Neural cell (in vitro differentiated cells): Measurements from ENCODE around the gene ERC2. TPM values are rescaled to one million over a fixed set of nuclear protein-coding genes. Genes with fewer than 3 reads are reported as not detected.

Experiments
- H2AFZ ChIP-seq: fragments of 200-600, 300-800 bp; sonication (generic), shearing (Covaris generic); 2 replicates; pipeline ENCODE4 v1.6.0; 2014; ENCODE audit warnings: low read depth, mild to moderate bottlenecking, antibody characterized with exemption, low read length, moderate library complexity
- H3F3A ChIP-seq: fragments of 200-600 bp; shearing (Covaris generic); 2 replicates; pipeline ENCODE4 v1.6.1; 2016; ENCODE audit warnings: mild to moderate bottlenecking, moderate library complexity, mixed read lengths, antibody characterized with exemption, low read length; ENCODE audit not compliant: insufficient read depth, poor library complexity, severe bottlenecking
- H3K27ac ChIP-seq: fragments of 200-600, 300-800 bp; sonication (generic), shearing (Covaris generic); 2 replicates; pipeline ENCODE4 v1.5.1; 2014; ENCODE audit warnings: mild to moderate bottlenecking, low read length, moderate library complexity
- H3K27me3 ChIP-seq: fragments of 300-800, 200-600 bp; sonication (generic), shearing (Covaris generic); 2 replicates; pipeline ENCODE4 v1.6.0; 2014; ENCODE audit warnings: mild to moderate bottlenecking, low read depth, low read length, moderate library complexity; ENCODE audit not compliant: insufficient read depth
- H3K36me3 ChIP-seq: fragments of 300-800, 200-600 bp; sonication (generic), shearing (Covaris generic); 2 replicates; pipeline ENCODE4 v1.5.1; 2014; ENCODE audit warnings: mild to moderate bottlenecking, antibody characterized with exemption, low read length, moderate library complexity; ENCODE audit not compliant: insufficient read depth
- H3K4me2 ChIP-seq: fragments of 300-800, 200-600 bp; sonication (generic), shearing (Covaris generic); 2 replicates; pipeline ENCODE4 v1.6.0; 2014; ENCODE audit warnings: mild to moderate bottlenecking, low read length
- H3K4me3 ChIP-seq: fragments of 300-800, 200-600 bp; sonication (generic), shearing (Covaris generic); 2 replicates; pipeline ENCODE4 v1.5.1; 2014; ENCODE audit warnings: mild to moderate bottlenecking, low read length, moderate library complexity
- H3K79me2 ChIP-seq: fragments of 200-600 bp; shearing (Covaris generic); replicated peaks from 2 replicates; pipeline ENCODE4 v1.6.0; 2014; ENCODE audit warnings: mild to moderate bottlenecking, low read length, moderate library complexity; ENCODE audit not compliant: insufficient read depth
- H3K9ac ChIP-seq: fragments of 300-800, 200-600 bp; sonication (generic), shearing (Covaris generic); 2 replicates; pipeline ENCODE4 v1.6.1; 2016; ENCODE audit warnings: mild to moderate bottlenecking, low read length, mixed read lengths
- H3K9me2 ChIP-seq: fragments of 200-600 bp; shearing (Covaris generic); 2 replicates; pipeline ENCODE4 v1.6.1; 2016; ENCODE audit warnings: mild to moderate bottlenecking, low read length, mixed read lengths; ENCODE audit not compliant: insufficient read depth
- H3K9me3 ChIP-seq: fragments of 200-600, 300-800 bp; sonication (generic), shearing (Covaris generic); 2 replicates; pipeline ENCODE4 v1.6.1; 2016; ENCODE audit warnings: mild to moderate bottlenecking, mixed run types, low read length, moderate library complexity, mixed read lengths
- H4K20me1 ChIP-seq: fragments of 200-600 bp; shearing (Covaris generic); 2 replicates; pipeline ENCODE4 v1.6.1; 2016; ENCODE audit warnings: mild to moderate bottlenecking, mixed run types; ENCODE audit not compliant: insufficient read depth
- EP300 ChIP-seq: fragments of 450-650 bp; conservative IDR thresholded peaks from 2 replicates; pipeline ENCODE4 v1.6.1; 2014; ENCODE audit warnings: antibody characterized with exemption, mild to moderate bottlenecking, moderate library complexity; ENCODE audit not compliant: poor library complexity, severe bottlenecking
- EZH2 ChIP-seq: fragments of 200-600, 300-800 bp; shearing (Covaris generic), sonication (generic); IDR thresholded peaks from 2 replicates; pipeline ENCODE4 v1.6.1; 2014; ENCODE audit warnings: antibody characterized with exemption, low read length, borderline replicate concordance, mild to moderate bottlenecking; ENCODE audit not compliant: insufficient read depth, poor library complexity, severe bottlenecking
- MXI1 ChIP-seq: fragments of 450-650 bp; conservative IDR thresholded peaks from 2 replicates; pipeline ENCODE4 v1.6.1; 2014; ENCODE audit warnings: antibody characterized with exemption, mild to moderate bottlenecking; ENCODE audit not compliant: poor library complexity, severe bottlenecking
- POLR2AphosphoS5 ChIP-seq: IDR thresholded peaks from 2 replicates; pipeline ENCODE4 v1.6.1; 2012
- RAD21 ChIP-seq: fragments of 450-650 bp; conservative IDR thresholded peaks from 2 replicates; pipeline ENCODE4 v1.6.1; 2014; ENCODE audit warnings: antibody characterized with exemption, mild to moderate bottlenecking, moderate library complexity
- SMC3 ChIP-seq: fragments of 450-650 bp; conservative IDR thresholded peaks from 2 replicates; pipeline ENCODE4 v1.6.1; 2014; ENCODE audit warnings: antibody characterized with exemption, mild to moderate bottlenecking, moderate library complexity; ENCODE audit not compliant: poor library complexity
- TAF1 ChIP-seq: IDR thresholded peaks from 2 replicates; pipeline ENCODE4 v1.6.1; 2012; ENCODE audit warnings: low read depth
- polyA plus RNA-seq: library from polyadenylated mRNA; depleted of rRNA; stranded (reverse); fragments of >200 nt; gene quantifications from 2 replicates; pipeline ENCODE4 v1.2.3, GENCODE V29; 2014
- TF ChIP-seq, protein P1 (sequence below): IDR thresholded peaks from 2 replicates; pipeline ENCODE4 v1.6.1; 2012; ENCODE audit warnings: borderline replicate concordance
- TF ChIP-seq, protein P2 (sequence below): fragments of 450-650 bp; IDR thresholded peaks from 2 replicates; pipeline ENCODE4 v1.5.1; 2014; ENCODE audit warnings: antibody characterized with exemption, mild to moderate bottlenecking, moderate library complexity; ENCODE audit not compliant: poor library complexity, severe bottlenecking

The ERC2 gene
- polyA plus RNA-seq, 1 donor from 2014 or later: 60.4 TPM

DNA sequence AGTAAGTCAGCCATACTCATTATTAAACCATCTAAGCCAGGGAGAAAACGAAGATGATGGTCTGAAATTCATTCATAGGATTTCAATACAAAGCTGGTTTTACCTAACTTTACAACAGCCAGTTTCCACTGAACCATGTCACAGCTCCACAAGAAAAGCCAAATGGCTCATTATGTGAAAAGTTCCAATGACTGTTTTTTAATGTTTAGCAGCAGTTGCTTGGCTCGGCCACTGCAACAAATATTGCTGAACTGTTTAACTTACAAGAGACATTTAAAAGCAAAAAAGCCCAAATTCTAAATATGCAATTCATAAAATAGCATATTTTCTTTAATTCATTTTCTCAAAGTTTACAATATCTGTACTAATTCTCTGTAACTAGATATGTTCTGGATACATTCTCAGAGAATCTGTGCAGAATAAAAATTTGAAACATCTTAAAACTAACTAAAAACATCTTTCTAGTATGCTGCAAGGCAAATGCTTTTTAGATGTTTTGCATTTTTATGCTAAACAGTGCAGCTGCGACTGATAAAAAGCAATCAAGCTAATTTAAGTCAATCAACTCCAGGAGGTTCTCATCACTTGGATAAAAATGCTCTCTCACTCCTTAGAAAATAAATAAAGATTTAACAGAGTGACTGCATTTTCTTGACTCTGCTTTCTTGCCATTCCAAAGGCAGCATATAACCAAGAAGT lies 356.5 kb downstream of the ERC2 start:
- no peaks in the 10 kb centered on the region for H3F3A ChIP-seq
- H3K36me3 ChIP-seq: no peaks in the 10 kb centered on the region
- no peaks in the 10 kb centered on the region for H3K9me3 ChIP-seq
- TF ChIP-seq, protein P1, sequence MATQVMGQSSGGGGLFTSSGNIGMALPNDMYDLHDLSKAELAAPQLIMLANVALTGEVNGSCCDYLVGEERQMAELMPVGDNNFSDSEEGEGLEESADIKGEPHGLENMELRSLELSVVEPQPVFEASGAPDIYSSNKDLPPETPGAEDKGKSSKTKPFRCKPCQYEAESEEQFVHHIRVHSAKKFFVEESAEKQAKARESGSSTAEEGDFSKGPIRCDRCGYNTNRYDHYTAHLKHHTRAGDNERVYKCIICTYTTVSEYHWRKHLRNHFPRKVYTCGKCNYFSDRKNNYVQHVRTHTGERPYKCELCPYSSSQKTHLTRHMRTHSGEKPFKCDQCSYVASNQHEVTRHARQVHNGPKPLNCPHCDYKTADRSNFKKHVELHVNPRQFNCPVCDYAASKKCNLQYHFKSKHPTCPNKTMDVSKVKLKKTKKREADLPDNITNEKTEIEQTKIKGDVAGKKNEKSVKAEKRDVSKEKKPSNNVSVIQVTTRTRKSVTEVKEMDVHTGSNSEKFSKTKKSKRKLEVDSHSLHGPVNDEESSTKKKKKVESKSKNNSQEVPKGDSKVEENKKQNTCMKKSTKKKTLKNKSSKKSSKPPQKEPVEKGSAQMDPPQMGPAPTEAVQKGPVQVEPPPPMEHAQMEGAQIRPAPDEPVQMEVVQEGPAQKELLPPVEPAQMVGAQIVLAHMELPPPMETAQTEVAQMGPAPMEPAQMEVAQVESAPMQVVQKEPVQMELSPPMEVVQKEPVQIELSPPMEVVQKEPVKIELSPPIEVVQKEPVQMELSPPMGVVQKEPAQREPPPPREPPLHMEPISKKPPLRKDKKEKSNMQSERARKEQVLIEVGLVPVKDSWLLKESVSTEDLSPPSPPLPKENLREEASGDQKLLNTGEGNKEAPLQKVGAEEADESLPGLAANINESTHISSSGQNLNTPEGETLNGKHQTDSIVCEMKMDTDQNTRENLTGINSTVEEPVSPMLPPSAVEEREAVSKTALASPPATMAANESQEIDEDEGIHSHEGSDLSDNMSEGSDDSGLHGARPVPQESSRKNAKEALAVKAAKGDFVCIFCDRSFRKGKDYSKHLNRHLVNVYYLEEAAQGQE: no peak
- TF ChIP-seq EP300 (no peak), POLR2AphosphoS5 (no peak), TAF1 (no peak), MXI1 (no peak), SMC3 (no peak), RAD21 (no peak), EZH2 (no peak)
- TF ChIP-seq, protein P2, sequence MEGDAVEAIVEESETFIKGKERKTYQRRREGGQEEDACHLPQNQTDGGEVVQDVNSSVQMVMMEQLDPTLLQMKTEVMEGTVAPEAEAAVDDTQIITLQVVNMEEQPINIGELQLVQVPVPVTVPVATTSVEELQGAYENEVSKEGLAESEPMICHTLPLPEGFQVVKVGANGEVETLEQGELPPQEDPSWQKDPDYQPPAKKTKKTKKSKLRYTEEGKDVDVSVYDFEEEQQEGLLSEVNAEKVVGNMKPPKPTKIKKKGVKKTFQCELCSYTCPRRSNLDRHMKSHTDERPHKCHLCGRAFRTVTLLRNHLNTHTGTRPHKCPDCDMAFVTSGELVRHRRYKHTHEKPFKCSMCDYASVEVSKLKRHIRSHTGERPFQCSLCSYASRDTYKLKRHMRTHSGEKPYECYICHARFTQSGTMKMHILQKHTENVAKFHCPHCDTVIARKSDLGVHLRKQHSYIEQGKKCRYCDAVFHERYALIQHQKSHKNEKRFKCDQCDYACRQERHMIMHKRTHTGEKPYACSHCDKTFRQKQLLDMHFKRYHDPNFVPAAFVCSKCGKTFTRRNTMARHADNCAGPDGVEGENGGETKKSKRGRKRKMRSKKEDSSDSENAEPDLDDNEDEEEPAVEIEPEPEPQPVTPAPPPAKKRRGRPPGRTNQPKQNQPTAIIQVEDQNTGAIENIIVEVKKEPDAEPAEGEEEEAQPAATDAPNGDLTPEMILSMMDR: no peak
- no peaks in the 10 kb centered on the region for H4K20me1 ChIP-seq
- no peak overlapping the region for H3K4me2 ChIP-seq
- no peaks in the 10 kb centered on the region for H3K9me2 ChIP-seq
- H2AFZ ChIP-seq: no peak overlapping the region
- H3K9ac ChIP-seq: no peak overlapping the region
- no peaks in the 10 kb centered on the region for H3K79me2 ChIP-seq
- no peaks in the 10 kb centered on the region for H3K27me3 ChIP-seq
- H3K4me3 ChIP-seq: no peak overlapping the region
- H3K27ac ChIP-seq: no peak overlapping the region

DNA sequence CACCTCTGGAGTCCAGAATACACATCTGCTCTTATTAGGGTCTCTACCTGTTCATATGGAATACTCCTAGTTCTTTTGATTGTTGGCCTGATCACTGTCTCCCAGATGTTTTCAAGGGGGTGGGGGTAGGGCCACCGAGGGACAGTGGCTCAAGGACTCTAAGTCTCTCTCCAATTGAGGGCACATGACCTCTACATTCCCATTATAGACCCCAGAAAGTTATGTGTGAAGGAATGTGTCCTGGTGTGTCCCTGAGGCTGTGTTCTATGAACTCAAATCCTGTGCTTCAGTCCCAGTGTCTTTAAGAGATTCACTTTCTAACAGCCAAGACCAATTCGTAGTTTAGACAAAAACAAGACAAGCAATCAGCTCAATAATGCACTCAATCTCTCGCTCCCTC lies 357.4 kb downstream of the ERC2 start:
- Histone ChIP-seq H3K36me3 (no peaks in the 10 kb centered on the region), H3K4me3 (no peak overlapping the region), H3F3A (no peaks in the 10 kb centered on the region), H4K20me1 (no peaks in the 10 kb centered on the region), H3K9me3 (no peaks in the 10 kb centered on the region), H3K27me3 (no peaks in the 10 kb centered on the region), H3K4me2 (no peak overlapping the region), H3K27ac (no peak overlapping the region), H3K9ac (no peak overlapping the region), H2AFZ (no peak overlapping the region), H3K9me2 (no peaks in the 10 kb centered on the region), H3K79me2 (no peaks in the 10 kb centered on the region)
- TF ChIP-seq EZH2 (no peak), TAF1 (no peak), EP300 (no peak), POLR2AphosphoS5 (no peak), MXI1 (no peak), SMC3 (no peak), RAD21 (no peak)
- TF ChIP-seq, protein P1: no peak
- TF ChIP-seq, protein P2: no peak
